Measurements from ENCODE around the gene RNF220.
A peak's percentile ranks its signal among the peaks of the same experiment; 100 is the strongest.

RNF220 gene

GRCh38 chr1:44616284-44616990 is 211.4 kb downstream of the RNF220 start:
- no peak for DNase-seq

GRCh38 chr1:44616991-44617702 is 212.1 kb downstream of the RNF220 start:
- no peak for DNase-seq

- no peak for DNase-seq
Observed at GRCh38 chr1:44617703-44618029, 212.6 kb downstream of the RNF220 start.

GRCh38 chr1:44619261-44619900 is 214.3 kb downstream of the RNF220 start:
- no peak for DNase-seq

DNA sequence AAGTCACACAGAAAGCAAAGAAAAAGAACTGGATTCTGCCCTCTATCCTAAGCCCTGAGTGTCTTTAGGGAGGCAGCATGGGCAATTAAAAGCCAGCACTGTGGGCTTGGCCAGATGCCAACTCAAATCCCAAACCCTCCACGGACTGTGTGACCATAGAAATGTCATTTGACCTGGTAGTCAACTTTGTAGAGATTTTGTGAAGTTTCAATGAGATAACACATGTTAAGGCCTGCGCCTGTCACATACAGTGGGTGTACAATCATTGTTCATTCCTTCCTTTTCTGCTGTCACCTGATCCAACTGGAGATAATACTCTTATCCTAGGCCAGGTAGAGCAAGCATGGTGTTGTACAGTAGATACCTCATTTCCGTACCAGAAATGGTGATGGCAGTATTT is 215.0 kb downstream of the RNF220 start:
- no peak for DNase-seq

- DNase-seq, result no peak
Observed at GRCh38 chr1:44621841-44622286, 216.8 kb downstream of the RNF220 start.

DNA sequence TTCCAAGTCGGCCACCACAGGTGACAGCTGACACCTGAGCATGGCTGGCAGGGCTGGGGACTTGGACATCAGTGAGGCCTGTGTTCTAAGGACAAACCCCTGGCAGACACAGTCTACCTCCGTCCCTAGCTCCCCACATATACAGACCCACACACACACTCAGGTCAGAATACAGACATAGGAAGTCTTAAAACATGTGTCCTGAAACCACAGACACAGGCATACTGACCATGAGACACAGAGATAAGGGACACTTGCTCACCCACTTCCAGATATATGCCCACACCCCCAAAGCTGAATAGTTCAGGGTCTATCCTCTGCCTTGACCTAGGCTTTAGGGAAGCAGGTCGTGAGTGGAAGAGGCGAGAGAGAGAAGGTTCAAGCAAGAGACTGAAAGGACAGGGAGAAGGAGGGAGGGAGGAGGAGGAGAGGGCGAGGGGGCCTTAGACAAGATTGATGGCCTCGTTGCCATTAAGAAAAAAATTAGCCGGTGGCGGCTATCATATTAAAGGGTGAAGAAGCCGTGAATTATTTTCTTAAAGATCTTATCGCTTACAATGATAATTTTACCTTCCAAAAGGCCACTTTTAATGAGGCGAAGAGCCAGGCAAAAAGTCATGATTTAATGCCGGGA is 219.3 kb downstream of the RNF220 start:
- no peak for DNase-seq

GRCh38 chr1:44625348-44625747 is 220.3 kb downstream of the RNF220 start:
- no peak for DNase-seq

GRCh38 chr1:44628962-44629756 is 224.1 kb downstream of the RNF220 start:
- no peak for DNase-seq

DNA sequence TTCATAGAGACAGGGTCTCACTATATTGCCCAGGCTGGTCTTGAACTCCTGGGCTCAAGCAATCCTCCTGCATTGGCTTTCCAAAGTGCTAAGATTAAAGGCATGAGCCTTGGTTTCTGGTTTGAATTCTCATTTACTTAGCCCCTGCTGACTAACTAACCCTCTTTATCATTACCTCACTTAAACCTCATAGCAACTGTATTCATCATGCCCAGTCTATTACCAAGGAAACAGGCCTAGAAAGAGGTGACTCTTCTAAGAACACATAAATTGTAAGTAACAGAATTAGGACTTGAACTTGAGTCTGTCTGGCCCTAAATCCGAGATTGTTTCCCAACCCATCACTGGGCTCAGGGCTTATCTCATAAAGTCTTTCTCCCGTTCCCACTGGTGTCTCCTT is 225.1 kb downstream of the RNF220 start:
- DNase-seq, result no peak

- DNase-seq, result no peak
Observed at GRCh38 chr1:44631333-44631646, 226.2 kb downstream of the RNF220 start.

- peak; percentile 95 for DNase-seq
Observed at GRCh38 chr1:44631647-44632539, 226.8 kb downstream of the RNF220 start.

GRCh38 chr1:44632598-44632997 is 227.5 kb downstream of the RNF220 start:
- DNase-seq, result no peak

GRCh38 chr1:44634606-44635189 is 229.6 kb downstream of the RNF220 start:
- DNase-seq, result no peak

DNA sequence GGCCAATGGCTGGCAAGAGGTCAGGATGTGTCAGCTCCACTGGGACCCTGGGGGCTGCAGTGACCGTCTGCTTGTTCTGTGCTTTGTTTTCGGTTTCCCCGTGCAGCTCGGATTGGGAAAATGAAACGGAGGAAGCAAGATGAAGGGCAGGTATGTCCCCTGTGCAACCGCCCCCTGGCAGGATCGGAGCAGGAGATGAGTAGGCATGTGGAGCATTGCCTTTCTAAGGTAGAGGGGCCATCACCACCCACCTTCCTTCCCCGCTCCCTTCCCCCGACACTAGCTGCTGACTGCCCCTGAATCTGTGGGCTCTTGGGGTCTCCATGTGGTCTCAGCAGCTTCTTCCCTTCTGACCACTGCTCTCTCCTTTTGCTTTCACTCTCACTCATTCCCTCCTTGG is 230.4 kb downstream of the RNF220 start:
- no peak for DNase-seq

DNA sequence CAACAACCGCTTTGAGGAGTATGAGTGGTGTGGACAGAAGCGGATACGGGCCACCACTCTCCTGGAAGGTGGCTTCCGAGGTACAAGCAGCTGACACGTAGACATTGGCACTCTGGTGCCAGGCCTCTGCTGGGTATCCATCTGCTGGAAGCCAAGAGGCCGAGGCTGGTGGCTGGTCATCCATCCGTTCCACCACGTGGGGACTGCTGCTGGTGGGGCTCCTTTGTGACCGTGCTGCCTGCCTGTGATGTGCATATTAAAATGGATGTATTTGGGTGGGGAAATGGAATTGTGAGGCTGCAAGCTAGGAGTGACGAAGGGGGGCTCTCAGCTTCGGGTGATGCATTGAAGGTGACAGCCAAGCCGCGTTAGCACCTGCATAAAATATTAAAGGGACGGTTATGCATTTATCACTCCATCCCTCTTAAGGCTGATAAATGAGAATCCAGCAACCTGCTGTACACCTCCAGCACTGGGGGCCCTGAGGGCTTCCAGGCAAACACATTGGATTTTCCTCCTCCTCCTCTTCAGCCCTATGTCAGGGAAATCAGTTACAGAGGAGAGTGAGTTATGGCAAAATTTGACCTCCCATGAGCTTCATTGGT is 231.1 kb downstream of the RNF220 start:
- no peak for DNase-seq

DNA sequence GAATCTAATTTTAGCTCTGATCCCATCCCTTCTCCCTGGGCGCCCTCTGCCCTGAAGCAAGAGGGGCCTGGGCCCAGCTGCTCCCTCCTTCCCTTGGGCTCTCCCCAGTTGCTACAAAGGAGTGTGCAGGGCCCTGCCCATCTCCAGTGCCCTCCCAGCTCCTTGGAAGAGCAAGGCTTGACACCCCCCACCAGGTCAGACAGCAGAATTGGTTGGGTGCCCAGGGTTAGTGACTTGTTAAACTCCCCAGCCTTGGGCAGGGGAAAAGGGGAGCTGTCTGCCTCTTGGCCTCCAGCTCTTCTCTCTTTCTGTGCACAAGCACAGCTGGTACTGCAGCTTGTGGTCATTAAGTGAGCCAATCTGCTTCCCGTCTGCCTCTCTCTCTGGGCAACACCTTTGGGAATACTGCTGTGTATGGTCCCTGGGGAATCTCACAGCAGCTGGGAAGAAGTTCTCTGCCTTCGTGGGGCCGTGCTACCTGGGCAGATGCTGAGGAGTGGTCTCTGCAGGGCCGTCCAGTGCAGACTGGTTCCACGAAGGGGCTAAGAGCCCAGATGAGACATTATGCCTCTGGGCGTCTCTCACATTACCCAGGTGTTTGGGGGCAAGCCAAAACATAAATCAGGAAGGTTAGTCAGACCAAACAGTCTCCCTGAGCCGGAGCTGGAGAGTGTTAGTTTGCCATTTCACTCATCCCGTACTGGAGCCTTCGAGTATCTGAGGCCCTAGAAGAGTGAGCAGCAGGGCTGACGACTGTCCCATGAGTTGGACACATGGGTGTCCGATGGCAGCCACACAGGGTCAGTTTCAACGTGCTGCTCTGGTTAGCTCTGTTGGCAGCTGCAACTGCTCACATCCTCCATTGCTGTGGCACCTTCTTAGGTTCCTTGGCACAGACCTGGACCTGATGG is 231.9 kb downstream of the RNF220 start:
- no peak for DNase-seq

- DNase-seq, result peak; percentile 41
Observed at GRCh38 chr1:44637702-44638411, 232.8 kb downstream of the RNF220 start.

DNA sequence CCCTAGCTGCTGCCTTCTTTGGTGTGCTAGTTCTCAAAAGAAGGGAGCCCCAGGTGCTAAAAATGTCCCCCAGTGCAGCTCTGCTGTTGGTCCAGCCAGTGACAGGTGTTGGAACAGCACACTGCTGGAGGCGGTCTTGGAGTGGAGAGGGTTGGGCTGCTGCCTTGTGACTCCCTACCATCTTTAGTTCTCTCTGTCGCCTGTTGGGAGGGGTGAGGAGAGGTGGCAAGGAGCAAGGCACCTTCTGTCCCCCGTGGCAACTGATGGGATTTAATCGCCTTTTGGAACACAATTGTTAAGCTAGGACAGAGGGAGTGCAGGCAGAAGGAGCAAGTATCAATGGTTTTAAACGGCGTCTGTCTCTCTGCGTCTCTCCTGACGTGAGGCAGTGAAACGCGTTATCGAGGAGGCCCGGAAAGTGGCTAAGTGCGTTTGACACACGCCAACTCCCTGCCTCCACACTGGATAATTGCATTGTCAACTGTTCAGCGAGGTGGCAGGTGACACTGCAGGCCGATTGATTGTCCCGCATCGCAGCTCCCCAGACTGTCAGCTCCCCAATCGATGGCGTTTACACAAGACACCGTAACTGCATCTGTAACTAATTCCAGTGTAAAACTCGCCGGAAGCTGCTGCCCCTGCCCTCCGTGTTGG is 235.3 kb downstream of the RNF220 start:
- no peak for DNase-seq

Measured in femur (tissue), 1 donor.